Measurements from ENCODE around the gene SUMF1.

DNA sequence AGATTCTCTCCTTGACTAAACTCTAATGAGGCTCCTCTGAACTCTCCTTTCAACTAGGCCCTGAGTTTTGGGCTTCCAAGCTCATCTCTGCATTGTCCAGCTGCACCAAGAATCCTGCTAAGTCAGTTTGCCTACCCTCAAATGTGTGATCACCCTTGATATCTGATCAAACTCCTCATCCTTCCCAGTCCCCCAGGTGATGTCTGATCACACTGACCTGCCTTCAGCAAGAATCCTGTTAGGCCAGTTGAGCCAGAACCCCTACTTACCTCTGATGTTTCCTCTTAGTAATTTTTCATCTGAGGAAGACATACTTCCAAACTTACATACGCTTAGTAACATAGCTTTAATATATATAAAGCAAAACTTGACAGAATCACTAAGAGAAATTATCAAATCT, 28.8 kb downstream of the SUMF1 start:
- no peak for TF ChIP-seq EZH2 (IDR thresholded peaks at IDR 0.05; ENCODE audit: borderline replicate concordance, insufficient read depth, low read depth, low read length, poor library complexity, severe bottlenecking)
- TF ChIP-seq, protein P1, sequence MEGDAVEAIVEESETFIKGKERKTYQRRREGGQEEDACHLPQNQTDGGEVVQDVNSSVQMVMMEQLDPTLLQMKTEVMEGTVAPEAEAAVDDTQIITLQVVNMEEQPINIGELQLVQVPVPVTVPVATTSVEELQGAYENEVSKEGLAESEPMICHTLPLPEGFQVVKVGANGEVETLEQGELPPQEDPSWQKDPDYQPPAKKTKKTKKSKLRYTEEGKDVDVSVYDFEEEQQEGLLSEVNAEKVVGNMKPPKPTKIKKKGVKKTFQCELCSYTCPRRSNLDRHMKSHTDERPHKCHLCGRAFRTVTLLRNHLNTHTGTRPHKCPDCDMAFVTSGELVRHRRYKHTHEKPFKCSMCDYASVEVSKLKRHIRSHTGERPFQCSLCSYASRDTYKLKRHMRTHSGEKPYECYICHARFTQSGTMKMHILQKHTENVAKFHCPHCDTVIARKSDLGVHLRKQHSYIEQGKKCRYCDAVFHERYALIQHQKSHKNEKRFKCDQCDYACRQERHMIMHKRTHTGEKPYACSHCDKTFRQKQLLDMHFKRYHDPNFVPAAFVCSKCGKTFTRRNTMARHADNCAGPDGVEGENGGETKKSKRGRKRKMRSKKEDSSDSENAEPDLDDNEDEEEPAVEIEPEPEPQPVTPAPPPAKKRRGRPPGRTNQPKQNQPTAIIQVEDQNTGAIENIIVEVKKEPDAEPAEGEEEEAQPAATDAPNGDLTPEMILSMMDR (IDR thresholded peaks at IDR 0.05): no peak
